UCSD-AML1 (cell line): ENCODE data around the gene SPPL2B.
"Not testable (repeated sequence)": the region's sequence is repeated elsewhere in the genome, so short reads cannot be mapped to it uniquely, and the experiment has no call there.

Experiments used
- DNase-seq: peaks from one replicate; lab custom pipeline; 2025; ENCODE audit not compliant: unreplicated experiment; lab: John Stamatoyannopoulos, UW

SPPL2B gene

DNA sequence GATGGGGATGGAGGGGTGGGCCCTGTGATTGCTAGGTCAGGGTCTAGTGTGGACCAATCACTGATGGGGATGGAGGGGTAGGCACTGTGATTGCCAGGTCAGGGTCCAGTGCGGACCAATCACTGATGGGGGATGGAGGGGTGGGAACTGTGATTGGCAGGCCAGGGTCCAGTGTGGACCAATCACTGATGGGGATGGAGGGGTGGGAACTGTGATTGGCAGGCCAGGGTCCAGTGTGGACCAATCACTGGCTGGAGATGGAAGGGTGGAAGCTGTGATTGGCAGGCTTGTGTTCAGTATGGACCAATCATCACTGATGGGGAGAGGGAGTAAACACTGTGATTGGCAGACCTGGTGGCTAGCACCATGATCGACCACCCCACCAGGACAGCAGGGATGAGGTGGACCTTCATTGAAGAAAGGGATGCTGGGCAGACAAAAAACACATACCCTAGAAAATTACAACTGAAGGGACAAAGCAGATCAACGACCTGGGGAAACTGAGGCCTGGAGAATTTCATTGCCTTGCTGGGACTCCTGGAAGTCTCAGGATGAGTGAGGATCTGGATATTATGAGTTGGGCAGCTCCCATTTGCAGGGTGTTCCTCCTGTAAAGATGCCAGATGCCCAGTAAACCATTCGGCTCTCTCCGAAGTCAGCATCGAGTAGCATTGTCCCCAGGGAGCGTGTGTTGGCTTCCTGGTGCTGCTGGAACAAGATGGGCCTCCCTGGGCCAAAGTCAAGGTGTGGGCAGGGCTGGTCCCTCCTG is 47.1 kb downstream of the SPPL2B start:
- DNase-seq = no peak

DNA sequence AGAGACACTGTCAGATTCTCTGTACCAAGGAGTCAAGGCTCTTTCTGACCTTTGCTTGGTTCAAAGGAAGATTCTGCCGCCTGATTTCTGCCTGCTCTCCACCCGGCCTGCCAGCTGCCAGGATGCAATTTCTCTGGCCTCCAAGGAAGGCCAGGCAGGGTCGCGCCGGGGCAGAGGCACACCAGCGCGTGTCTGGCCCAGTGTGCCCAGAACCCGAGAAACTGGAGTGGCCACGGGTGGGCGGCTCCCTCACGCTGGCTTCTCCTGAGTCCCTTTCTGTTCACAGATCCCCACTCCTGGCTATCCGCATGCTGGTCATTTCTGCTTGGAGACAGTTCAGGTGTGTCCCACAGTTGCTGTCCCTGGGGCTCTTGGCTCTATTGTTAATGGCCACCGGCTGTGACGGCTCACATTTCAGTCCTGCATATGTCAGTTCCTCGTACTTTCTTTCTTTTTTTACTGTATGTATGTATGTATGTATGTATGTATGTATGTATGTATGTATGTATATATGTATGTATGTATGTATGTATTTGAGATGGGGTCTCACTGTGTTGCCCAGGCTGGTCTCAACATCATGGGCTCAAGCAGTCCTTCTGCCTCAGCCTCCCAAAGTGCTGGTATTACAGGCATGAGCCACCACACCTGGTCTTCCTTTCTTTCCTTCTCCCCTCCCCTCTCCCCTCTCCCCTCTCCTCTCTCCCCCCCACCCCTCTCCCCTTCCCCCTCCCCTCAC is 48.5 kb downstream of the SPPL2B start:
- no peak for DNase-seq

DNA sequence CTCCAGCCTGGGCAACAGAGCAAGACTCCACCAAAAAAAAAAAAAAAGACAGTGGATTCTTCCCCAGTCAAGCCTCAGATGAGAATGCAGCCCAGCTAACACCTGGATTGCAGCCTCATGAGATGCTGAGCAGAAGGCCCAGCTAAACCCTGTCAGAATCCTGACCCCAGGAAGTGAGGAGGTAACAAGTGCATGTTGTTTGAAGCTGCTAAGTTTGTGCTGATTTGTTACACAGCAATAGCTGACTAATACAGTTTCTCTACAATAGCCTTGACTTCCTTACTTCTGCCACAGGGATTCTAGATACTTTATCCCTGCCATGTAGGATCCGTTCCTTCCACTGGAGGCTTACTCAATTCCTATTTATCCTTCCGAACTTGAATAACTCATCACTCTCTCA is 52.1 kb downstream of the SPPL2B start:
- DNase-seq = no peak

DNA sequence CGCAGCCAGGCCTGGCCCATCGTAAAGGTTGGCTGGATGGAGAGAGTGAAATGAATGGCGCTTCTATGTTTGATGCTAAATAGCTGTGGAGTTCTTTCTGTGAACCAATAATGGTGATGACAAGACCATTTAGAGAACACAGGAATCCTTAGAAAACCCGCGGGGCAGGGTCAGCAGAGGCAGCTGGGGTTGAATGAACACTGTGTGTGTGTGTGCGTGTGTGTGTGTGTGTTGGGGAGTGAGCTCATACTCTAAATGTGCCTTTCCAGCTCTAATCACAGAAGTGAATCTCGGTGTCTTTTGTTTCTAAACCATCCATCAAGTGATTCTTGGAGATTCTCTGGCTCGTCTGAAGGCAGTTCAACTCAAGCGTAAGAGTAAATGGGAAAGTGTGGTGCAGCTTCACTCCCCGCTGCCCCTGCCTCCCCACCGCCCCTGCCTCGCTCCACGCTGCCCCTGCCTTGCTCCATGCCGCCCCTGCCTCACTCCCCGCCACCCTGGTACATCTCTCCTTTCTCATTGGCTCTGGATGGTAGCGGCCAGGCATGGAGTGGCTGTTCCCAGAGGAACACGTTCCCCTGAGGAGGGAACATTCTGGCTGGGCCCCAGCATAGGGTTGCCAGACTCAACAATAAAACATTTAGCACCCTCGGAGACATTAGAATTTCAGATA is 52.8 kb downstream of the SPPL2B start:
- DNase-seq = no peak

DNA sequence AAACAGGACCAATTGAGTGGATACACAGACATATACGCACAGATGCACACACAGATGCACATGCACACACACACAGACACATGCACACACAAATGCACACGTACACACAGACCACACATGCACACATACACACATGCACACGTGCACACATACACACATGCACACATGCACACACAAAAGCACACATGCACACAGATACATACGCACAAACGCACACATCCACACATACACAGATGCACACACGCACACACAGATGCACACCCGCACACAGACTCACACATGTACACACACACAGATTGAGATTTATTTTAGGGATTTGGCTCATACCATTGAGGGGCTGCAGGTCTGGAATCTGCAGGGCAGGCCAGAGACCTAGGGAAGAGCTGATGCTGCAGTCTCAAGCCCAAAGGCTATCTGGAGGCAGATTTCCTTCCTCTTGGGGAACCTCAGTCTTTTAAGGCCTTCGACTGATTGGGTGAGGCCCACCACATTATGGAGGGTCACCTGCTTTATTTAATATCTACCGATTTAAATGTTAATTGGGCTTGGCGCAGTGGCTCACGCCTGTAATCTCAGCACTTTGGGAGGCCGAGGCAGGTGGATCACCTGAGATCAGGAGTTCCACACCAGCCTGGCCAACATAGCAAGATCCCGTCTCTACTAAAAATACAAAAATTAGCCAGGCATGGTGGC is 54.2 kb downstream of the SPPL2B start:
- no peak for DNase-seq

DNA sequence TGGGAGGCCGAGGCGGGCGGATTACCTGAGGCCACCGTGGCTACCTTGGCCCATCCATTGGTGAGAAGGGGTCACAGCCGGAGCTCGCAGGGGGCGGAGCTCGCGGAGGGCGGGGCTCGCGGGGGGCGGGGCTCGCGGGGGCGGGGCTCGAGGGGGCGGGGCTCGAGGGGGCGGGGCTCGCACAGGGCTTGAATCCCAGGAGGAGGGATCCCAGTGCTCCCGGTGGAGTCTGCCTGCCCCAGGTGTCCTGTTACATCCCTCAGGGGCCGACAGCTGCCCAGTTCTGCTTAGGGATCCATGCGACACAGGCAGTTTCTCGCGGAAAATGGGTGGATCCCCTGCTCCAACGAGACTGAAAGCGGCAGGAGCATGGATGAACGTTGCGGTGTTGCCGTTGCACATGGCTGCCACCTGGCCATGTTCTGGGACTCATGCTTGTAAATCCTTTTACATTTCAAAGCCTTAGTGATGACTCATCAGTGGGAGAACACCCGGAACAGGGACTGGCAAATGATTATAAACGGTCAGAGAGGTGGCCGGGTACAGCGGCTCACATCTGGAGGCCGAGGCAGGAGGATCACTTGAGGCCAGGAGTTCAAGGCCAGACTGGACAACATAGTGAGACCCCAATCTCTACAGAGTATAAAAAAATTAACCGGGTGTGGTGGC is 56.7 kb downstream of the SPPL2B start:
- no peak for DNase-seq

- no peak for DNase-seq
Observed at GRCh38 chr19:2387367-2388288, 59.1 kb downstream of the SPPL2B start.

GRCh38 chr19:2389594-2389993 is 61.1 kb downstream of the SPPL2B start:
- DNase-seq = no peak

DNA sequence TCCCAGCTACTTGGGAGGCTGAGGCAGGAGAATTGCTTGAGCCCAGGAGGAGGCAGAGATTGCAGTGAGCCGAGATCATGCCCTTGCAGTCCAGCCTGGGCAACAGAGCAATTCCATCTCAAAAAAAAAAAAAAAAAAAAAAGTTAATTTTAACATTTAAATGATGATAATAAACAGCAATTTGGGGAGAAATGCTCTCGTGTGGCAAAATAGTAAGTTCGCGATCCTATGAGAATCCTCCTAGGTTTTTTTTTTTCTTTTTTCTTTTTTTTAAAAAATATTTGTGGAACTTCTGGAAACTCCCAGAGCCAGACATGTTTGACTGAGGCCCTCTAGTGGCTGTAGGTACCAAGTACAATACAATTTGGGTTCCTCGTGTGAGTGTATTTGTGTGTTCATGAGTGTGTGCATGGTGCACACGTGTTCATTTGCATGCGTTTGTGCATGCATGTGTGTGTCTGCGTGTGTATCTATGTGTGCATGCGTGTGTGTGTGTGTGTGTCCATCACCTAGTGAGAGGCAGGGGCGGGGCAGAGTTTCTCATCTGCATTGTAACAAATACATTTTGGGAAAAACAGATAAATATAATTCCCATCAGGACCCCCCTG is 62.7 kb downstream of the SPPL2B start:
- DNase-seq = no peak

- DNase-seq = no peak
Observed at GRCh38 chr19:2392366-2392765, 63.9 kb downstream of the SPPL2B start.

DNA sequence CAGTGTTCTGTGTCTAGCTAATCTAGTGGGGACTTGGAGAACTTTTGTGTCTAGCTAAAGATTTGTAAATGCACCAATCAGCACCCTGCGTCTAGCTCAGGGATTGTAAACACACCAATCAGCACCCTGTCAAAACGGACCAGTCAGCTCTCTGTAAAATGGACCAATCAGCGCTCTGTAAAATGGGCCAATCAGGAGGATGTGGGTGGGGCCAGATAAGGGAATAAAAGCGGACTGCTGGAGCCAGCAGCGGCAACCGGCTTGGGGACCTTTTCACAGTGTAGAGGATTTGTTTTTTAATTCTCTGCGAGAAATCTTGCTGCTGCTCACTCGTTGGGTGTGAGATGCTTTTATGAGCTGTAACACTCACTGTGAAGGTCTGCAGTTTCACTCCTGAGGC is 64.4 kb downstream of the SPPL2B start:
- DNase-seq = not testable (repeated sequence)

DNA sequence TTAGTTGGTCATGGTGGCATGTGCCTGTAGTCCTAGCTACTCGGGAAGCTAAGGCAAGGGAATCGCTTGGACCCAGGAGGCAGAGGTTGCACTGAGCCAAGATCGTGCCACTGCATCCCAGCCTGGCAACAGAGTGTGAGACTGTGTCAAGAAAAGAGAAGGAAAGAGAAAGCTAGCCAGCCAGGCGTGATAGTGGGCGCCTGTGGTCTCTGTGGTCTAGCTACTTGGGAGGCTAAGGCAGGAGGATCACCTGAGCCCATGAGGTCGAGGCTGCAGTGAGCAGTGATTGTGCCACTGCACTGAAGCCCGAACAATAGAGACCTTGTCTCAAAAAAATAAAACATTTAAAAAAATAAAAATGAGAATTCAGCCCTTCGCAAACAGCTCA is 65.6 kb downstream of the SPPL2B start:
- peak; percentile 48 for DNase-seq

DNA sequence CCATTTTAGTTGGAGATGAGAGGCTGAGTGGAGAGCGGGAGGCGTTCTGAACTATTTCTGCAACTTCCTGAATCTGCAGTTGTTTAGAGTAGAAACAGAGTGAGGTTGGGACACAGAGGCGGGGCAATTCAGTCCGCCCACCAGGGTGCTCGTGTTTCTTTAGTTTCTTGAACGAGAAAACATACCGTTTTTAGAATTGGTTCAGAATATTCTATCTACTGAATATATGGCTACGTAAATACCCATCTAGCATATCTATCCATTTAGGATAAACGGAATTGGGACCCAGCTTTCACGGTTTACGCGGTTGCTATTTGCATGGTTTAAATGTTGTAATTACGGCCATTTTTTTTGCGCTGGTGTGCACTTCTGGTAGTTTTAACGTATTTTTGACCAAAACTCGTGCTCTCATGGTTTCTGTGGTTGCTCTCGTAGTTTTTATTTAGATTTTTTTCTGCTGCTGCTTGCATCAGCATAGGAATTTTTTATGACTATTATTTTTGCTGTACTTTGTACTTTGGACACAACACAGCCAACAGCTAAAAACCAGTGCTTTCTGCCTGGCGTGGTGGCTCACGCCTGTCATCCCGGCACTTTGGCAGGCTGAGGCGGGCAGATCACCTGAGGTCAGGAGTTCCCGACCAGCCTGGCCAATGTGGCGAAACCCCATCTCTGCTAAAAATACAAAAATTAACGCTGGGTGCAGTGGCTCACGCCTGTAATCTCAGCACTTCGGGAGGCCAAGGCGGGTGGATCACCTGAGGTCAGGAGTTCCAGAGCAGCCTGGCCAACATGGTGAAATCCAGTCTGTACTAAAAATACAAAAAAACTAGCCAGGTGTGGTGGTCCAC is 66.2 kb downstream of the SPPL2B start:
- no peak for DNase-seq

- DNase-seq = not testable (repeated sequence)
Observed at GRCh38 chr19:2395293-2395829, 66.9 kb downstream of the SPPL2B start.

DNA sequence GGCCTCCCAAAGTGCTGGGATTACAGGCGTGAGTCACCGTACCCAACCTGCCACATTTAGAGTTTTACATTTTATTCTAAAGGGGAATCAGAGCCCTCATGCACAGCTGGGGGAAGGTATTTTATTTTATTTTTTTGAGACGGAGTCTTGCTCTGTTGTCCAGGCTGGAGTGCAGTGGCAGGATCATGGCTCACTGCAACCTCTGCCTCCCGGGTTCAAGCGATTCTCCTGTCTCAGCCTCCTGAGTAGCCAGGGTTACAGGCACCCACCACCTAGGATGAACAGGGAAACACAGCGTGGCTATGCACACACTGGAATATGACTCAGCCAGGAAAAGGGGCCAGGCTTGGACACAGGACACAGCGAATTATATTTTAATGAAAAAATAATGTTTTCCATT is 68.7 kb downstream of the SPPL2B start:
- not testable (repeated sequence) for DNase-seq

- no peak for DNase-seq
Observed at GRCh38 chr19:2398735-2399305, 70.3 kb downstream of the SPPL2B start.

DNA sequence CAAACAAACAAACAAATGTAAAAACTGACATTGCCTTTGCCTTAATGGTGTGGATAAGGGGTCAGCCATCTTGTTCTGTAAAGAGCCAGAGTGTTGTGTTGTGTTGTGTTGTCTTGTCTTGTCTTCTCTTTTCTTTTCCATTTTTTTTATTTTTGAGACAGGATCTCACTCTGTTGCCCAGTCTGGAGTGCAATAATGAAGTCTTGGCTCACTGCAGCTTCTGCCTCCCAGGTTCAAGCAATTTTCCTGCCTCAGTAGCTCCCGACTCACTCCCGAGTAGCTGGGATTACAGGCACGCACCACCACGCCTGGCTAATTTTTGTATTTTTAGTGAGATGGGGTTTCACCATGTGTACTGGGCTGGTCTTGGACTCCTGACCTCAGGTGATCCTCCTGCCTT is 71.1 kb downstream of the SPPL2B start:
- DNase-seq = no peak
